Mesendoderm (in vitro differentiated cells): ENCODE results near the gene STX8.

Experiments used
- DNase-seq: peaks from one replicate; pipeline ENCODE4 v3.0.0; 2013
- H2AK5ac ChIP-seq: 2 replicates; pipeline ENCODE4 v1.6.1; 2013; ENCODE audit warnings: low read length, inconsistent platforms
- H2BK120ac ChIP-seq: 2 replicates; pipeline ENCODE4 v1.6.1; 2013; ENCODE audit warnings: low read depth, mild to moderate bottlenecking, low read length, moderate library complexity, mixed read lengths
- H2BK15ac ChIP-seq: replicated peaks from 2 replicates; pipeline ENCODE4 v1.6.1; 2013; ENCODE audit warnings: low read depth, mild to moderate bottlenecking, moderate library complexity
- H2BK5ac ChIP-seq: 2 replicates; pipeline ENCODE4 v1.6.1; 2013; ENCODE audit warnings: low read length, inconsistent platforms
- H3K18ac ChIP-seq: 2 replicates; pipeline ENCODE4 v1.6.1; 2013; ENCODE audit warnings: mild to moderate bottlenecking, low read length, mixed read lengths
- H3K23ac ChIP-seq: one replicate; pipeline ENCODE4 v1.6.1; 2013; ENCODE audit warnings: low read length
- H3K27ac ChIP-seq: 2 replicates; pipeline ENCODE4 v1.5.1; 2013; ENCODE audit warnings: low read depth, mild to moderate bottlenecking, inconsistent platforms, low read length, moderate library complexity
- H3K27me3 ChIP-seq: 2 replicates; pipeline ENCODE4 v1.6.1; 2013; ENCODE audit warnings: low read length, control low read depth, mild to moderate bottlenecking, inconsistent platforms; ENCODE audit not compliant: insufficient read depth, poor library complexity
- H3K36me3 ChIP-seq: 2 replicates; pipeline ENCODE4 v1.6.1; 2013; ENCODE audit warnings: low read length, inconsistent platforms; ENCODE audit not compliant: control insufficient read depth, insufficient read depth
- H3K4ac ChIP-seq: one replicate; pipeline ENCODE4 v1.6.1; 2013; ENCODE audit warnings: low read depth, mild to moderate bottlenecking, low read length, moderate library complexity
- H3K4me1 ChIP-seq: 2 replicates; pipeline ENCODE4 v1.6.1; 2013; ENCODE audit warnings: low read depth, low read length, inconsistent platforms; ENCODE audit not compliant: control insufficient read depth
- H3K4me2 ChIP-seq: 2 replicates; pipeline ENCODE4 v1.6.1; 2013; ENCODE audit warnings: low read length
- H3K4me3 ChIP-seq: 2 replicates; pipeline ENCODE4 v1.5.1; 2013; ENCODE audit warnings: mild to moderate bottlenecking, low read length
- H3K56ac ChIP-seq: one replicate; pipeline ENCODE4 v1.6.1; 2013; ENCODE audit warnings: low read length
- H3K79me1 ChIP-seq: 2 replicates; pipeline ENCODE4 v1.6.1; 2013; ENCODE audit warnings: low read length, inconsistent platforms
- H3K79me2 ChIP-seq: 2 replicates; pipeline ENCODE4 v1.6.1; 2013; ENCODE audit warnings: mild to moderate bottlenecking, low read length; ENCODE audit not compliant: control insufficient read depth, insufficient read depth
- H3K9ac ChIP-seq: 2 replicates; pipeline ENCODE4 v1.6.1; 2013; ENCODE audit warnings: low read length, inconsistent platforms
- H4K5ac ChIP-seq: one replicate; pipeline ENCODE4 v1.6.1; 2013; ENCODE audit warnings: low read length
- H4K8ac ChIP-seq: one replicate; pipeline ENCODE4 v1.6.1; 2013; ENCODE audit warnings: low read depth, mild to moderate bottlenecking, control low read depth, low read length, moderate library complexity
- WGBS: extraction: QIAGEN DNeasy Blood & Tissue Kit; methylation state at CpG from one replicate; pipeline ENCODE4 v1.1.7; 2013; ENCODE audit warnings: low lambda C conversion rate, missing lambda C conversion rate; ENCODE audit not compliant: insufficient coverage; ENCODE audit errors: extremely low coverage; 5-methylcytosine and 5-hydroxymethylcytosine counted together

The STX8 gene

GRCh38 chr17:9363440-9364350, 211.9 kb downstream of the STX8 start:
- Histone ChIP-seq H3K56ac (no peak overlapping the region), H3K27ac (no peak overlapping the region), H3K4me1 (no peaks in the 10 kb centered on the region), H4K5ac (no peak overlapping the region), H3K79me1 (no peaks in the 10 kb centered on the region), H2BK15ac (no peak overlapping the region), H2BK120ac (no peak overlapping the region), H3K4ac (no peak overlapping the region), H3K4me3 (no peak overlapping the region), H3K27me3 (no peaks in the 10 kb centered on the region), H3K36me3 (no peaks in the 10 kb centered on the region), H2BK5ac (no peak overlapping the region), H3K4me2 (no peak overlapping the region), H2AK5ac (no peak overlapping the region), H3K23ac (no peak overlapping the region), H3K79me2 (no peaks in the 10 kb centered on the region), H3K18ac (no peak overlapping the region), H3K9ac (no peak overlapping the region), H4K8ac (no peak overlapping the region)
- no peak for DNase-seq
- no CpG with 5 or more reads among the region's 13 CpGs for WGBS

- Histone ChIP-seq H3K4me2 (no peak overlapping the region), H3K4me1 (no peaks in the 10 kb centered on the region), H3K4ac (no peak overlapping the region), H3K4me3 (no peak overlapping the region), H4K5ac (no peak overlapping the region), H2BK15ac (no peak overlapping the region), H2AK5ac (no peak overlapping the region), H3K9ac (no peak overlapping the region), H3K27ac (no peak overlapping the region), H3K56ac (no peak overlapping the region), H3K18ac (no peak overlapping the region), H3K79me2 (no peaks in the 10 kb centered on the region), H3K27me3 (no peaks in the 10 kb centered on the region), H2BK120ac (no peak overlapping the region), H2BK5ac (no peak overlapping the region), H3K23ac (no peak overlapping the region), H3K36me3 (no peaks in the 10 kb centered on the region), H4K8ac (no peak overlapping the region), H3K79me1 (no peaks in the 10 kb centered on the region)
- peak; percentile 45 for DNase-seq
- no CpG with 5 or more reads among the region's 7 CpGs for WGBS
These were observed 214.2 kb downstream of the STX8 start for GRCh38 chr17:9361188-9361955.

GRCh38 chr17:9360677-9361081, 214.9 kb downstream of the STX8 start:
- Histone ChIP-seq H3K79me2 (no peaks in the 10 kb centered on the region), H3K79me1 (no peaks in the 10 kb centered on the region), H3K27me3 (no peaks in the 10 kb centered on the region), H3K27ac (no peak overlapping the region), H3K36me3 (no peaks in the 10 kb centered on the region), H3K9ac (no peak overlapping the region), H2AK5ac (no peak overlapping the region), H3K4me3 (no peak overlapping the region), H3K4ac (no peak overlapping the region), H3K4me1 (no peaks in the 10 kb centered on the region), H4K5ac (no peak overlapping the region), H2BK120ac (no peak overlapping the region), H3K56ac (no peak overlapping the region), H3K18ac (no peak overlapping the region), H2BK15ac (no peak overlapping the region), H3K23ac (no peak overlapping the region), H2BK5ac (no peak overlapping the region), H3K4me2 (no peak overlapping the region), H4K8ac (no peak overlapping the region)
- DNase-seq, result peak; percentile 25
- no CpG with 5 or more reads among the region's 13 CpGs for WGBS

GRCh38 chr17:9356488-9356911, 219.1 kb downstream of the STX8 start:
- H3K27me3 ChIP-seq, result no peaks in the 10 kb centered on the region
- no peak overlapping the region for H2BK15ac ChIP-seq
- H4K5ac ChIP-seq, result no peak overlapping the region
- no peak overlapping the region for H3K9ac ChIP-seq
- H3K27ac ChIP-seq, result no peak overlapping the region
- H3K4me2 ChIP-seq, result no peak overlapping the region
- no peak overlapping the region for H3K23ac ChIP-seq
- H2AK5ac ChIP-seq, result no peak overlapping the region
- no peak overlapping the region for H3K18ac ChIP-seq
- H3K56ac ChIP-seq, result no peak overlapping the region
- no peaks in the 10 kb centered on the region for H3K79me1 ChIP-seq
- H3K36me3 ChIP-seq, result no peaks in the 10 kb centered on the region
- H3K79me2 ChIP-seq, result no peaks in the 10 kb centered on the region
- WGBS, result no CpG with 5 or more reads among the region's 3 CpGs
- H4K8ac ChIP-seq, result no peak overlapping the region
- DNase-seq, result no peak
- no peaks in the 10 kb centered on the region for H3K4me1 ChIP-seq
- H2BK120ac ChIP-seq, result no peak overlapping the region
- H3K4ac ChIP-seq, result no peak overlapping the region
- H3K4me3 ChIP-seq, result no peak overlapping the region
- no peak overlapping the region for H2BK5ac ChIP-seq

GRCh38 chr17:9355846-9356245, 219.8 kb downstream of the STX8 start:
- Histone ChIP-seq H3K4ac (no peak overlapping the region), H3K27ac (no peak overlapping the region), H3K18ac (no peak overlapping the region), H4K5ac (no peak overlapping the region), H3K36me3 (no peaks in the 10 kb centered on the region), H3K23ac (no peak overlapping the region), H3K56ac (no peak overlapping the region), H4K8ac (no peak overlapping the region), H2BK120ac (no peak overlapping the region), H3K79me1 (no peaks in the 10 kb centered on the region), H2AK5ac (no peak overlapping the region), H3K27me3 (no peaks in the 10 kb centered on the region), H3K9ac (no peak overlapping the region), H2BK5ac (no peak overlapping the region), H3K79me2 (no peaks in the 10 kb centered on the region), H3K4me3 (no peak overlapping the region), H2BK15ac (no peak overlapping the region), H3K4me1 (no peaks in the 10 kb centered on the region), H3K4me2 (no peak overlapping the region)
- WGBS, result no CpG with 5 or more reads among the region's 3 CpGs
- no peak for DNase-seq
